HG03571 (cell line): ENCODE measurements around the gene PLD5.
"Not testable (repeated sequence)": the region's sequence is repeated elsewhere in the genome, so short reads cannot be mapped to it uniquely, and the experiment has no call there.

Experiments used
- ATAC-seq: cut with Tn5 transposase; IDR thresholded peaks from one replicate; pipeline ENCODE4 v1.9.1; 2021; ENCODE audit not compliant: unreplicated experiment

The PLD5 gene

GRCh38 chr1:242506724-242507123 is 17.8 kb downstream of the PLD5 start:
- ATAC-seq, result no peak

GRCh38 chr1:242489545-242489944 is 35.0 kb downstream of the PLD5 start:
- no peak for ATAC-seq

GRCh38 chr1:242477944-242478343 is 46.6 kb downstream of the PLD5 start:
- no peak for ATAC-seq

- no peak for ATAC-seq
Measured at GRCh38 chr1:242470774-242471173, 53.7 kb downstream of the PLD5 start.

- no peak for ATAC-seq
Measured at GRCh38 chr1:242468784-242469183, 55.7 kb downstream of the PLD5 start.

- ATAC-seq, result peak; percentile 78
Measured at GRCh38 chr1:242467556-242468145, 56.8 kb downstream of the PLD5 start.

GRCh38 chr1:242462867-242463266 is 61.6 kb downstream of the PLD5 start:
- ATAC-seq, result no peak

GRCh38 chr1:242459740-242460139 is 64.8 kb downstream of the PLD5 start:
- not testable (repeated sequence) for ATAC-seq

- ATAC-seq, result no peak
Measured at GRCh38 chr1:242456726-242457269, 67.7 kb downstream of the PLD5 start.

GRCh38 chr1:242455052-242455361 is 69.5 kb downstream of the PLD5 start:
- no peak for ATAC-seq

GRCh38 chr1:242454262-242455051 is 70.0 kb downstream of the PLD5 start:
- no peak for ATAC-seq

GRCh38 chr1:242452573-242452972 is 71.9 kb downstream of the PLD5 start:
- ATAC-seq, result no peak

- ATAC-seq, result no peak
Measured at GRCh38 chr1:242449661-242450060, 74.8 kb downstream of the PLD5 start.

GRCh38 chr1:242448910-242449645 is 75.4 kb downstream of the PLD5 start:
- ATAC-seq, result no peak

- no peak for ATAC-seq
Measured at GRCh38 chr1:242447689-242448088, 76.8 kb downstream of the PLD5 start.

GRCh38 chr1:242440757-242441156 is 83.7 kb downstream of the PLD5 start:
- ATAC-seq, result no peak

- ATAC-seq, result no peak
Measured at GRCh38 chr1:242435200-242435599, 89.3 kb downstream of the PLD5 start.

- ATAC-seq, result no peak
Measured at GRCh38 chr1:242432491-242433095, 91.9 kb downstream of the PLD5 start.

GRCh38 chr1:242431786-242432185 is 92.7 kb downstream of the PLD5 start:
- ATAC-seq, result no peak

- no peak for ATAC-seq
Measured at GRCh38 chr1:242430956-242431355, 93.5 kb downstream of the PLD5 start.

GRCh38 chr1:242428399-242429190 is 95.9 kb downstream of the PLD5 start:
- ATAC-seq, result no peak
